PC-9 (cell line): ENCODE data around the gene FAM193A. TPM values are rescaled to one million over a fixed set of nuclear protein-coding genes. Genes with fewer than 3 reads are reported as not detected.
"Not testable (repeated sequence)": the region's sequence is repeated elsewhere in the genome, so short reads cannot be mapped to it uniquely, and the experiment has no call there.

Source experiments
- BruUV-seq: library from RNA; stranded (reverse); fragments of 400-500 nt; replicated peaks from 2 replicates; lab custom pipeline; 2021; lab: Mats Ljungman, UMichigan
- CTCF ChIA-PET: fragments of 300-600 bp; sonication (Branson Sonifier 250); formaldehyde crosslinking; loops from one replicate; lab custom pipeline; 2022; ENCODE audit warnings: antibody characterized with exemption; lab: Charles Lee
- POLR2A ChIA-PET: fragments of 300-600 bp; sonication (Branson Sonifier 250); formaldehyde crosslinking; loops from one replicate; lab custom pipeline; 2022; ENCODE audit warnings: antibody characterized with exemption; ENCODE audit not compliant: unreplicated experiment; lab: Charles Lee
- DNase-seq, 2 experiments: peaks; one replicate each; pipeline versions ENCODE4 v3.0.0 to v3.0.0-alpha.2; 2015 to 2022; ENCODE audit warnings: mixed read lengths in 1 of 2
- H2AFZ ChIP-seq: fragments of 200-600 bp; sonication (generic); 2 replicates; pipeline ENCODE4 v1.8.1; 2017; ENCODE audit warnings: antibody characterized with exemption
- H3F3A ChIP-seq: fragments of 200-600 bp; sonication (generic); 2 replicates; pipeline ENCODE4 v1.8.1; 2017; ENCODE audit warnings: antibody characterized with exemption, mild to moderate bottlenecking, low read depth; ENCODE audit not compliant: insufficient read depth
- H3K27ac ChIP-seq: fragments of 200-600 bp; sonication (generic); 2 replicates; pipeline ENCODE4 v1.6.1; 2016; ENCODE audit warnings: mixed run types
- H3K27me3 ChIP-seq: fragments of 200-600 bp; sonication (generic); 2 replicates; pipeline ENCODE4 v1.6.1; 2016; ENCODE audit warnings: low read depth, mixed run types; ENCODE audit not compliant: insufficient read depth
- H3K36me3 ChIP-seq: fragments of 200-600 bp; sonication (generic); 2 replicates; pipeline ENCODE4 v1.6.1; 2016; ENCODE audit warnings: low read depth, mixed run types
- H3K4me1 ChIP-seq: fragments of 200-600 bp; sonication (generic); replicated peaks from 2 replicates; pipeline ENCODE4 v1.6.1; 2016; ENCODE audit warnings: mixed run types; ENCODE audit not compliant: insufficient read depth
- H3K4me2 ChIP-seq: fragments of 200-600 bp; sonication (generic); 2 replicates; pipeline ENCODE4 v1.6.1; 2017; ENCODE audit warnings: mixed run types
- H3K4me3 ChIP-seq: fragments of 200-600 bp; sonication (generic); 2 replicates; pipeline ENCODE4 v1.6.1; 2016; ENCODE audit warnings: mixed run types
- H3K79me2 ChIP-seq: fragments of 200-600 bp; sonication (generic); 2 replicates; pipeline ENCODE4 v1.6.1; 2017; ENCODE audit warnings: low read depth, mixed run types
- H3K9me2 ChIP-seq: fragments of 200-600 bp; sonication (generic); 2 replicates; pipeline ENCODE4 v1.8.1; 2017; ENCODE audit warnings: mild to moderate bottlenecking; ENCODE audit not compliant: insufficient read depth
- H3K9me3 ChIP-seq: fragments of 200-600 bp; sonication (generic); 2 replicates; pipeline ENCODE4 v1.8.1; 2016; ENCODE audit warnings: low read depth; ENCODE audit not compliant: insufficient read depth
- H4K20me1 ChIP-seq: fragments of 200-600 bp; sonication (generic); 2 replicates; pipeline ENCODE4 v1.8.1; 2017; ENCODE audit not compliant: insufficient read depth
- EZH2 ChIP-seq: fragments of 200-600 bp; sonication (generic); IDR thresholded peaks from 2 replicates; pipeline ENCODE4 v1.8.0; 2017; ENCODE audit warnings: antibody characterized with exemption, low read depth
- intact Hi-C: fragments of 100-400 bp; cut with micrococcal nuclease; formaldehyde crosslinking; loops from one replicate; pipeline ENCODE4 v1.10.0; 2022; ENCODE audit not compliant: unreplicated experiment
- total RNA-seq: library from RNA; stranded (reverse); gene quantifications from 2 replicates; pipeline ENCODE4 v1.2.3, GENCODE V29; 2021
- TF ChIP-seq, protein P1 (sequence below): fragments of 200-600 bp; sonication (generic); conservative IDR thresholded peaks from 2 replicates; pipeline ENCODE4 v1.6.1; 2017; ENCODE audit warnings: mixed run types, antibody characterized with exemption, mild to moderate bottlenecking, moderate library complexity

Gene FAM193A
- total RNA-seq, 1 experiment from 2014 or later: 23.4 TPM

DNA sequence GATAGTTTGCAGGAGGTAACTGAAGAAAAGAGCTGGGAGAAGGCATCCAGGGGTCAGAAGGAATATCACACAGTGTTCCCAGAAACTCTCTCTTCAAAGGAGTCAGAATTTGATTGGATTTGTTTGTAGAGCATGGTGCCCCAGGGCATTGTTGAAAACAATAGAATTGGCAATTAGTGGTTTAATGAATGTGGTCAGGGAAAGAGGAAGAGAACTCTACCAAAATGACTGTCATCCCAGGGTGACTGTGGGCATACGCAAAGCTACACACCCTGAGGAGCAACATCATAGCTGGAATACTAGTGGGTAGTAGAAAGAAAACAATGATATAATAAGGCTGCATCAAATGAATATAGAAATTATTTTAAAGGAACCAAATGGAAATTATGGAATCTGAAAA lies 198.2 kb downstream of the FAM193A start:
- Histone ChIP-seq H2AFZ (no peak overlapping the region), H3K27ac (no peak overlapping the region), H3K79me2 (no peaks in the 10 kb centered on the region), H3K9me2 (no peaks in the 10 kb centered on the region), H3K27me3 (no peaks in the 10 kb centered on the region), H3K4me1 (no peaks in the 10 kb centered on the region), H3K9me3 (no peaks in the 10 kb centered on the region), H4K20me1 (no peaks in the 10 kb centered on the region), H3K4me3 (no peak overlapping the region), H3K36me3 (no peaks in the 10 kb centered on the region), H3F3A (no peaks in the 10 kb centered on the region), H3K4me2 (no peak overlapping the region)
- ChIA-PET POLR2A (no interaction called here), CTCF (interaction anchor here (0.8 kb wide), 1 partner anchor 12 kb away, joined by 3 read pairs; no protein-coding TSS in a partner anchor)
- intact Hi-C loops: no loop called here
- no peak for TF ChIP-seq EZH2
- TF ChIP-seq, protein P1, sequence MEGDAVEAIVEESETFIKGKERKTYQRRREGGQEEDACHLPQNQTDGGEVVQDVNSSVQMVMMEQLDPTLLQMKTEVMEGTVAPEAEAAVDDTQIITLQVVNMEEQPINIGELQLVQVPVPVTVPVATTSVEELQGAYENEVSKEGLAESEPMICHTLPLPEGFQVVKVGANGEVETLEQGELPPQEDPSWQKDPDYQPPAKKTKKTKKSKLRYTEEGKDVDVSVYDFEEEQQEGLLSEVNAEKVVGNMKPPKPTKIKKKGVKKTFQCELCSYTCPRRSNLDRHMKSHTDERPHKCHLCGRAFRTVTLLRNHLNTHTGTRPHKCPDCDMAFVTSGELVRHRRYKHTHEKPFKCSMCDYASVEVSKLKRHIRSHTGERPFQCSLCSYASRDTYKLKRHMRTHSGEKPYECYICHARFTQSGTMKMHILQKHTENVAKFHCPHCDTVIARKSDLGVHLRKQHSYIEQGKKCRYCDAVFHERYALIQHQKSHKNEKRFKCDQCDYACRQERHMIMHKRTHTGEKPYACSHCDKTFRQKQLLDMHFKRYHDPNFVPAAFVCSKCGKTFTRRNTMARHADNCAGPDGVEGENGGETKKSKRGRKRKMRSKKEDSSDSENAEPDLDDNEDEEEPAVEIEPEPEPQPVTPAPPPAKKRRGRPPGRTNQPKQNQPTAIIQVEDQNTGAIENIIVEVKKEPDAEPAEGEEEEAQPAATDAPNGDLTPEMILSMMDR: no peak
- DNase-seq: no peak
- BruUV-seq: no TSS peak

DNA sequence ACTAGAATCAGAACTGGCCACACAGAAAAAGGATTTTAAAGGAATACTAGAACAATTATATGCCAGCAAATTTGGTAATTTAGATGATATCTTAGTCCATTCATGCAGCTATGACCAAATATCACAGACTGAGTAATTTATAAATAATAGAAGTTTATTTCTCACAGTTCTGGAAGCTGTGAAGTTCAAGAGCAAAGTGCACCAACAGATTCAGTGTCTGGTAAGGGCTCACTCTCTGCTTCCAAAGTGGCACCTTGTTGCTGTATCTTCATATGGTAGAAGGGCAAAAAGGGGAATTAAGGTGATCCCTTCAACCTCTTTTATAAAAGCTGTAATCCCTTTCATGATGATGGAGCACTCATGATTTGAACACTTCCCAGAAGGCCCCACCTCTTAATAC lies 199.4 kb downstream of the FAM193A start:
- Histone ChIP-seq H3K9me3 (no peaks in the 10 kb centered on the region), H3K36me3 (no peaks in the 10 kb centered on the region), H3K4me2 (no peak overlapping the region), H3K4me3 (no peak overlapping the region), H3K27ac (no peak overlapping the region), H4K20me1 (no peaks in the 10 kb centered on the region), H2AFZ (no peak overlapping the region), H3F3A (no peaks in the 10 kb centered on the region), H3K9me2 (no peaks in the 10 kb centered on the region), H3K79me2 (no peaks in the 10 kb centered on the region), H3K27me3 (no peaks in the 10 kb centered on the region), H3K4me1 (no peaks in the 10 kb centered on the region)
- ChIA-PET CTCF (no interaction called here), POLR2A (interaction anchor here (0.6 kb wide), 1 partner anchor 151 kb away, joined by 7 read pairs; no protein-coding TSS in a partner anchor)
- BruUV-seq: no TSS peak
- TF ChIP-seq, protein P1: no peak
- no peak for TF ChIP-seq EZH2
- intact Hi-C loops: no loop called here
- DNase-seq: no peak

DNA sequence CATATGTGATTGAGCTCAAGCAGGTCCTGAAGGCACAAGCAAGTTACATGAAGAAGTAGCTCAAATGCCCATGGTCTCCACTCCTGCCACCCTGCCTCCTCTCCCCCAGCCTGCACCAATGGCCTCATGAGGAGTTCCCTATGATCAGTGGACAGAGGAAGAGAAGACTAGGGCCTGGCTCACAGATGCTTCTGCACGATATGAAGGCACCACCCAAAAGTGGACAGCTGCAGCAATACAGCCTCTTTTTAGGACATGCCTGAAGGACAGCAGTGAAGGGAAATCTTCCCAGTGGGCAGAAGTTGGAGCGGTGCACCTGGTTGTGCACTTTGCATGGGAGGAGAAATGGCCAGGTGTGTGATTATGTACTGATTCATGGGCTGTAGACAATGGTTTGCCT lies 201.8 kb downstream of the FAM193A start:
- H3K27ac ChIP-seq, H3K9me2 ChIP-seq, H3K4me2 ChIP-seq, BruUV-seq, H3F3A ChIP-seq, H2AFZ ChIP-seq, H3K4me3 ChIP-seq, POLR2A ChIA-PET, CTCF ChIA-PET, H3K79me2 ChIP-seq, H3K4me1 ChIP-seq, H3K36me3 ChIP-seq, H3K27me3 ChIP-seq, H3K9me3 ChIP-seq, DNase-seq, H4K20me1 ChIP-seq, intact Hi-C loops: not testable (repeated sequence)

DNA sequence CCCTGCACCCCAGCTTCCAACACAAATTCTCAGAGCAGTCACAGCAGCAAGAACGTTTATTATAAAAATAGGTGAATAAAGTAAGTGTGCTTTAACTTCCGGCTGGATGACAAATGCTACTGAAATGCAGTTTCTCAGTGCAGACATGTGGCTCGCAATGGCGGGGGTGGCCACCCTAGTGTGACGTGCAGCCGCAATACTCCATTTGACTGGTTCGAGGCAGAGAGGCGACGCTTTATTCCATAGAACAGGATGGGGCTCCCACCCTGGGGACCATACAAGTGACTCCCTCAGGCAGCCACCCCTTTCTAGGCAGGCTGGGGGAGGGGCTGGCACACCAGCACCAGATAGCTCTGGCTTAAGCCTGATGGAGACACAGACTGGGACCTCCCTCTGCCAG lies 205.2 kb downstream of the FAM193A start:
- DNase-seq: no peak
- Histone ChIP-seq H3K27me3 (no peaks in the 10 kb centered on the region), H3K27ac (no peak overlapping the region), H3K4me3 (no peak overlapping the region), H3K36me3 (no peaks in the 10 kb centered on the region), H4K20me1 (no peaks in the 10 kb centered on the region), H3K9me3 (no peaks in the 10 kb centered on the region), H3F3A (peaks cover 3% of the 10 kb centered on the region; the same call in 1 of the 2 replicates), H3K9me2 (no peaks in the 10 kb centered on the region), H3K79me2 (no peaks in the 10 kb centered on the region), H2AFZ (no peak overlapping the region), H3K4me2 (no peak overlapping the region), H3K4me1 (peaks cover 10% of the 10 kb centered on the region)
- no TSS peak for BruUV-seq
- CTCF ChIA-PET: no interaction called here
- intact Hi-C loops: no loop called here
- POLR2A ChIA-PET: no interaction called here
- no peak for TF ChIP-seq EZH2
- TF ChIP-seq, protein P1: no peak
